Lower leg skin (tissue), 3 donors: ENCODE measurements around the gene PREX1.

Source experiments
- CTCF ChIP-seq, 3 donors: fragments of 450-650 bp; IDR thresholded peaks; one replicate each; pipeline ENCODE4 v1.5.1; 2016; ENCODE audit warnings: antibody characterized with exemption in 3 of 3, mild to moderate bottlenecking in 3 of 3, moderate library complexity in 2 of 3
- POLR2A ChIP-seq, 2 donors: fragments of 450-650 bp; IDR thresholded peaks; one replicate each; pipeline ENCODE4 v1.6.1; 2016 to 2017; ENCODE audit warnings: antibody characterized with exemption in 2 of 2, mild to moderate bottlenecking in 1 of 2, moderate library complexity in 1 of 2

- TF ChIP-seq CTCF (IDR thresholded peaks at IDR 0.05) = no peak
- no peak for TF ChIP-seq POLR2A (IDR thresholded peaks at IDR 0.05)
Observed at GRCh38 chr20:48694381-48694865, 133.4 kb downstream of the PREX1 start.
